Activated CD8-positive, alpha-beta T cell treated with anti-CD3 and anti-CD28 coated beads for 36 hours (primary cell): ENCODE data around the gene NUSAP1. TPM values are rescaled to one million over a fixed set of nuclear protein-coding genes. Genes with fewer than 3 reads are reported as not detected.

Source experiments
- ATAC-seq: fragments of 200-7000 bp; cut with Tn5 transposase; one replicate; pipeline ENCODE4 v1.10.0; 2021; ENCODE audit warnings: mild to moderate bottlenecking, moderate library complexity
- CTCF ChIA-PET: fragments of 350-600 bp; sonication (Branson Sonifier 250); formaldehyde crosslinking; loops from one replicate; lab custom pipeline; 2021; ENCODE audit warnings: antibody characterized with exemption; lab: Charles Lee
- POLR2A ChIA-PET: fragments of 350-600 bp; sonication (Branson Sonifier 250); formaldehyde crosslinking; loops from one replicate; lab custom pipeline; 2021; ENCODE audit warnings: antibody characterized with exemption; lab: Charles Lee
- DNase-seq: peaks from one replicate; pipeline ENCODE4 v3.0.0-alpha.2; 2020
- H3K27ac Mint-ChIP-seq: one replicate; pipeline ENCODE4 v1.8.0; 2021; ENCODE audit warnings: mild to moderate bottlenecking, mixed read lengths
- H3K27me3 Mint-ChIP-seq: one replicate; pipeline ENCODE4 v1.8.0; 2021; ENCODE audit warnings: mixed read lengths
- H3K36me3 Mint-ChIP-seq: one replicate; pipeline ENCODE4 v1.8.0; 2021; ENCODE audit warnings: low read depth, mixed read lengths
- H3K4me1 Mint-ChIP-seq: one replicate; pipeline ENCODE4 v1.8.0; 2021; ENCODE audit warnings: low read depth, mixed read lengths
- H3K4me3 Mint-ChIP-seq: one replicate; pipeline ENCODE4 v1.8.0; 2021; ENCODE audit warnings: mild to moderate bottlenecking, moderate library complexity, mixed read lengths
- H3K9me3 Mint-ChIP-seq: one replicate; pipeline ENCODE4 v1.8.0; 2021; ENCODE audit warnings: mixed read lengths
- CTCF ChIP-seq: fragments of 200-600 bp; IDR thresholded peaks from one replicate; pipeline ENCODE4 v1.8.0; 2022; ENCODE audit warnings: antibody characterized with exemption, mild to moderate bottlenecking
- intact Hi-C: fragments of 100-400 bp; cut with micrococcal nuclease; formaldehyde crosslinking; loops from one replicate; pipeline ENCODE4 v1.10.0; 2022
- total RNA-seq, 2 experiments: library from RNA; stranded (reverse); gene quantifications; one replicate each; pipeline ENCODE4 v1.2.3, GENCODE V29; 2021

Gene NUSAP1
- total RNA-seq, 2 experiments from 2014 or later: 163 to 170 TPM

GRCh38 chr15:41407341-41407740 lies 74.7 kb downstream of the NUSAP1 start:
- peaks cover 10% of the 10 kb centered on the region for H3K4me1 Mint-ChIP-seq
- intact Hi-C loops: no loop called here
- ChIA-PET CTCF (interaction anchor here (1.2 kb wide), 1 partner anchor 59 kb away, joined by 4 read pairs; no protein-coding TSS in a partner anchor), POLR2A (interaction anchor here (1.0 to 1.2 kb wide), 2 partner anchors 8 to 9 kb away, joined by 3 to 5 read pairs; partner anchors contain the start of gene RTF1)
- ATAC-seq (no peak), DNase-seq (no peak)
- H3K27ac Mint-ChIP-seq: no peak overlapping the region
- no peaks in the 10 kb centered on the region for H3K36me3 Mint-ChIP-seq
- no peak overlapping the region for H3K4me3 Mint-ChIP-seq
- no peaks in the 10 kb centered on the region for H3K27me3 Mint-ChIP-seq
- H3K9me3 Mint-ChIP-seq: no peaks in the 10 kb centered on the region
- no peak for TF ChIP-seq CTCF

- Mint-ChIP-seq H3K4me1 (peaks cover 8% of the 10 kb centered on the region), H3K9me3 (no peaks in the 10 kb centered on the region), H3K27me3 (no peaks in the 10 kb centered on the region), H3K27ac (no peak overlapping the region), H3K36me3 (no peaks in the 10 kb centered on the region), H3K4me3 (no peak overlapping the region)
- TF ChIP-seq CTCF: no peak
- POLR2A ChIA-PET: interaction anchor here (0.5 kb wide), 1 partner anchor 236 kb away, joined by 3 read pairs; no protein-coding TSS in a partner anchor
- no peak for ATAC-seq
- DNase-seq: no peak
- intact Hi-C loops: no loop called here
- CTCF ChIA-PET: no interaction called here
Measured at GRCh38 chr15:41408234-41408641, 75.6 kb downstream of the NUSAP1 start.

- CTCF ChIA-PET: no interaction called here
- H3K36me3 Mint-ChIP-seq: peaks cover 4% of the 10 kb centered on the region
- intact Hi-C loops: no loop called here
- DNase-seq (no peak), ATAC-seq (no peak)
- no peak overlapping the region for H3K4me3 Mint-ChIP-seq
- POLR2A ChIA-PET: interaction anchor here (1.4 kb wide), 1 partner anchor 9 kb away, joined by 3 read pairs; no protein-coding TSS in a partner anchor
- no peaks in the 10 kb centered on the region for H3K27me3 Mint-ChIP-seq
- peaks cover 6% of the 10 kb centered on the region for H3K4me1 Mint-ChIP-seq
- no peak overlapping the region for H3K27ac Mint-ChIP-seq
- no peaks in the 10 kb centered on the region for H3K9me3 Mint-ChIP-seq
- no peak for TF ChIP-seq CTCF
Measured at GRCh38 chr15:41411031-41411430, 78.3 kb downstream of the NUSAP1 start.

- Mint-ChIP-seq H3K27me3 (no peaks in the 10 kb centered on the region), H3K9me3 (no peaks in the 10 kb centered on the region), H3K4me3 (no peak overlapping the region), H3K36me3 (peaks cover 6% of the 10 kb centered on the region), H3K4me1 (peaks cover 9% of the 10 kb centered on the region), H3K27ac (no peak overlapping the region)
- ATAC-seq: no peak
- intact Hi-C loops: no loop called here
- CTCF ChIA-PET: no interaction called here
- TF ChIP-seq CTCF: no peak
- POLR2A ChIA-PET: interaction anchor here (1.4 kb wide), 1 partner anchor 10 kb away, joined by 3 read pairs; no protein-coding TSS in a partner anchor
- no peak for DNase-seq
Measured at GRCh38 chr15:41411441-41411840, 78.8 kb downstream of the NUSAP1 start.

GRCh38 chr15:41416128-41416741 lies 83.6 kb downstream of the NUSAP1 start:
- CTCF ChIA-PET: interaction anchor here (1.0 to 1.3 kb wide), 2 partner anchors 14 to 395 kb away, joined by 3 read pairs; partner anchors contain the start of gene NDUFAF1
- H3K9me3 Mint-ChIP-seq: no peaks in the 10 kb centered on the region
- no peak for TF ChIP-seq CTCF

More at GRCh38 chr15:41416128-41416741, 83.6 kb downstream of the NUSAP1 start:
- intact Hi-C loops: no loop called here
- Mint-ChIP-seq H3K27me3 (no peaks in the 10 kb centered on the region), H3K4me3 (peak overlapping the region; percentile 92), H3K4me1 (peaks cover 30% of the 10 kb centered on the region), H3K27ac (peak overlapping the region; percentile 86), H3K36me3 (peaks cover 14% of the 10 kb centered on the region)
- ATAC-seq (no peak), DNase-seq (no peak)
- POLR2A ChIA-PET: interaction anchor here (0.5 to 2.0 kb wide), 6 partner anchors 10 to 133 kb away, joined by 3 to 5 read pairs (median 3); partner anchors contain the start of genes NUSAP1 and OIP5
